ENCODE data around the gene KRT9. TPM values are rescaled to one million over a fixed set of nuclear protein-coding genes. Genes with fewer than 3 reads are reported as not detected.

The KRT9 gene
- total and polyA plus RNA-seq, 2 experiments from 2014 or later = not detected

GRCh38 chr17:41542357-41542756 is 29.5 kb downstream of the KRT9 start:
- Histone ChIP-seq H3K4me1 (ENCODE audit: insufficient read depth) (peaks cover 30% of the 10 kb centered on the region), H3K27me3 (no peaks in the 10 kb centered on the region), H3K36me3 (replicated peaks; ENCODE audit: insufficient read depth, low read depth) (no peaks in the 10 kb centered on the region), H3K4me3 (no peak overlapping the region), H3K27ac (no peak overlapping the region), H3K9me3 (ENCODE audit: low read depth) (no peaks in the 10 kb centered on the region), H2AFZ (no peak overlapping the region), H3K4me2 (no peak overlapping the region), H4K20me1 (ENCODE audit: insufficient read depth, poor library complexity, severe bottlenecking) (no peaks in the 10 kb centered on the region), H3K9me2 (replicated peaks; ENCODE audit: insufficient read depth) (no peaks in the 10 kb centered on the region), H3K79me2 (no peaks in the 10 kb centered on the region)
- WGBS (ENCODE audit: low lambda C conversion rate, missing lambda C conversion rate) = 53% methylated on average over 2 of the region's 2 CpGs
- TF ChIP-seq CTCF (IDR thresholded peaks at IDR 0.05; ENCODE audit: poor library complexity) = no peak
- peak; percentile 90 for TF ChIP-seq EZH2phosphoT487 (IDR thresholded peaks at IDR 0.05; ENCODE audit: low read depth, severe bottlenecking, unreplicated experiment)
- DNase-seq (ENCODE audit: low spot score) = no peak

- H4K20me1 ChIP-seq (ENCODE audit: insufficient read depth, poor library complexity, severe bottlenecking) = no peaks in the 10 kb centered on the region
- peaks cover 37% of the 10 kb centered on the region for H3K4me1 ChIP-seq (ENCODE audit: insufficient read depth)
- H3K4me3 ChIP-seq = no peak overlapping the region
- no peaks in the 10 kb centered on the region for H3K27me3 ChIP-seq
- no peaks in the 10 kb centered on the region for H3K9me2 ChIP-seq (replicated peaks; ENCODE audit: insufficient read depth)
- no peaks in the 10 kb centered on the region for H3K9me3 ChIP-seq (ENCODE audit: low read depth)
- no peaks in the 10 kb centered on the region for H3K36me3 ChIP-seq (replicated peaks; ENCODE audit: insufficient read depth, low read depth)
- WGBS (ENCODE audit: low lambda C conversion rate, missing lambda C conversion rate) = 67% methylated on average over 10 of the region's 10 CpGs
- peak; percentile 41 for DNase-seq (ENCODE audit: low spot score)
- H3K4me2 ChIP-seq = no peak overlapping the region
- no peak overlapping the region for H2AFZ ChIP-seq
- H3K79me2 ChIP-seq = no peaks in the 10 kb centered on the region
- no peak for TF ChIP-seq EZH2phosphoT487 (IDR thresholded peaks at IDR 0.05; ENCODE audit: low read depth, severe bottlenecking, unreplicated experiment)
- TF ChIP-seq EZH2 (IDR thresholded peaks at IDR 0.05; ENCODE audit: borderline replicate concordance) = no peak
- peak overlapping the region; percentile 84 for H3K27ac ChIP-seq
Measured at GRCh38 chr17:41540921-41541625, 30.8 kb downstream of the KRT9 start.

- peaks cover 45% of the 10 kb centered on the region for H3K4me1 ChIP-seq (ENCODE audit: insufficient read depth)
- WGBS (ENCODE audit: low lambda C conversion rate, missing lambda C conversion rate) = 44% methylated on average over 7 of the region's 7 CpGs
- H4K20me1 ChIP-seq (ENCODE audit: insufficient read depth, poor library complexity, severe bottlenecking) = no peaks in the 10 kb centered on the region
- TF ChIP-seq EZH2phosphoT487 (IDR thresholded peaks at IDR 0.05; ENCODE audit: low read depth, severe bottlenecking, unreplicated experiment) = no peak
- no peak for TF ChIP-seq CTCF (IDR thresholded peaks at IDR 0.05; ENCODE audit: poor library complexity)
- TF ChIP-seq EZH2 (IDR thresholded peaks at IDR 0.05; ENCODE audit: borderline replicate concordance) = no peak
- no peaks in the 10 kb centered on the region for H3K79me2 ChIP-seq
- no peak for DNase-seq (ENCODE audit: low spot score)
- no peaks in the 10 kb centered on the region for H3K27me3 ChIP-seq
- H3K9me2 ChIP-seq (replicated peaks; ENCODE audit: insufficient read depth) = no peaks in the 10 kb centered on the region
- no peak overlapping the region for H2AFZ ChIP-seq
- H3K9me3 ChIP-seq (ENCODE audit: low read depth) = no peaks in the 10 kb centered on the region
- H3K27ac ChIP-seq = peak overlapping the region; percentile 84
- H3K36me3 ChIP-seq (replicated peaks; ENCODE audit: insufficient read depth, low read depth) = no peaks in the 10 kb centered on the region
- no peak overlapping the region for H3K4me2 ChIP-seq
- no peak overlapping the region for H3K4me3 ChIP-seq
Measured at GRCh38 chr17:41539979-41540701, 31.7 kb downstream of the KRT9 start.

- no peaks in the 10 kb centered on the region for H3K9me2 ChIP-seq (replicated peaks; ENCODE audit: insufficient read depth)
- no peaks in the 10 kb centered on the region for H3K79me2 ChIP-seq
- peaks cover 39% of the 10 kb centered on the region for H3K4me1 ChIP-seq (ENCODE audit: insufficient read depth)
- no peak for DNase-seq (ENCODE audit: low spot score)
- 53% methylated on average over 5 of the region's 5 CpGs for WGBS (ENCODE audit: low lambda C conversion rate, missing lambda C conversion rate)
- no peaks in the 10 kb centered on the region for H3K36me3 ChIP-seq (replicated peaks; ENCODE audit: insufficient read depth, low read depth)
- H3K4me3 ChIP-seq = no peak overlapping the region
- no peak for TF ChIP-seq EZH2phosphoT487 (IDR thresholded peaks at IDR 0.05; ENCODE audit: low read depth, severe bottlenecking, unreplicated experiment)
- no peak for TF ChIP-seq EZH2 (IDR thresholded peaks at IDR 0.05; ENCODE audit: borderline replicate concordance)
- TF ChIP-seq CTCF (IDR thresholded peaks at IDR 0.05; ENCODE audit: poor library complexity) = no peak
- no peaks in the 10 kb centered on the region for H3K9me3 ChIP-seq (ENCODE audit: low read depth)
- no peaks in the 10 kb centered on the region for H4K20me1 ChIP-seq (ENCODE audit: insufficient read depth, poor library complexity, severe bottlenecking)
- H3K4me2 ChIP-seq = peak overlapping the region; percentile 39
- no peaks in the 10 kb centered on the region for H3K27me3 ChIP-seq
- H2AFZ ChIP-seq = no peak overlapping the region
- H3K27ac ChIP-seq = peak overlapping the region; percentile 84
Measured at GRCh38 chr17:41539071-41539492, 32.8 kb downstream of the KRT9 start.

All from hepatocyte (in vitro differentiated cells).